Cerebellar cortex (tissue), 1 donor: ENCODE measurements around the gene OSBPL2.
A peak's percentile ranks its signal among the peaks of the same experiment; 100 is the strongest.

Experiments used
- DNase-seq: peaks from one replicate; pipeline ENCODE4 v3.0.0-alpha.2; 2015; ENCODE audit warnings: low spot score

OSBPL2 gene

GRCh38 chr20:62285151-62285550 is 46.8 kb downstream of the OSBPL2 start:
- no peak for DNase-seq

GRCh38 chr20:62285722-62286121 is 47.4 kb downstream of the OSBPL2 start:
- no peak for DNase-seq

GRCh38 chr20:62286493-62287064 is 48.3 kb downstream of the OSBPL2 start:
- DNase-seq, result peak; percentile 67

GRCh38 chr20:62287129-62287528 is 48.8 kb downstream of the OSBPL2 start:
- no peak for DNase-seq

- no peak for DNase-seq
Observed at GRCh38 chr20:62287759-62288534, 49.6 kb downstream of the OSBPL2 start.

- DNase-seq, result peak; percentile 71
Observed at GRCh38 chr20:62288535-62289105, 50.3 kb downstream of the OSBPL2 start.

GRCh38 chr20:62289131-62289530 is 50.8 kb downstream of the OSBPL2 start:
- DNase-seq, result no peak

GRCh38 chr20:62289898-62290297 is 51.6 kb downstream of the OSBPL2 start:
- no peak for DNase-seq

- DNase-seq, result no peak
Observed at GRCh38 chr20:62291251-62292066, 53.1 kb downstream of the OSBPL2 start.

GRCh38 chr20:62292108-62292507 is 53.8 kb downstream of the OSBPL2 start:
- no peak for DNase-seq

- DNase-seq, result no peak
Observed at GRCh38 chr20:62293111-62293784, 54.9 kb downstream of the OSBPL2 start.

- DNase-seq, result no peak
Observed at GRCh38 chr20:62293946-62294345, 55.6 kb downstream of the OSBPL2 start.

- DNase-seq, result no peak
Observed at GRCh38 chr20:62294516-62294915, 56.2 kb downstream of the OSBPL2 start.

- no peak for DNase-seq
Observed at GRCh38 chr20:62296724-62297448, 58.6 kb downstream of the OSBPL2 start.

GRCh38 chr20:62297449-62298227 is 59.3 kb downstream of the OSBPL2 start:
- DNase-seq, result no peak

- DNase-seq, result no peak
Observed at GRCh38 chr20:62298577-62299249, 60.4 kb downstream of the OSBPL2 start.

GRCh38 chr20:62299666-62300236 is 61.4 kb downstream of the OSBPL2 start:
- DNase-seq, result no peak

GRCh38 chr20:62300319-62300718 is 62.0 kb downstream of the OSBPL2 start:
- DNase-seq, result no peak

GRCh38 chr20:62301111-62301668 is 62.9 kb downstream of the OSBPL2 start:
- DNase-seq, result no peak
